ENCODE data around the gene FUT1. TPM values are rescaled to one million over a fixed set of nuclear protein-coding genes. Genes with fewer than 3 reads are reported as not detected.

FUT1 gene
- total and polyA plus RNA-seq, 9 of the 15 experiments (the other 6 are each of a cell fraction or from before 2014, with no cell fraction given): 2.3 to 18.5 (median 8.8) TPM

- peak; percentile 6; the same call in 1 of the 2 replicates for TF ChIP-seq REST (IDR thresholded peaks at IDR 0.05; ENCODE audit: borderline replicate concordance)
- TF ChIP-seq REST (CRISPR knock-in tag; IDR thresholded peaks at IDR 0.05; ENCODE audit: low read depth): no peak
- TF ChIP-seq MEIS2 (IDR thresholded peaks at IDR 0.05; ENCODE audit: partially characterized antibody): peak; percentile 96
- TF ChIP-seq TFAP4 (CRISPR knock-in tag; IDR thresholded peaks at IDR 0.05; ENCODE audit: borderline replicate concordance): peak; percentile 70; the same call in 1 of the 2 replicates
- TF ChIP-seq MAZ (CRISPR knock-in tag; conservative IDR thresholded peaks at IDR 0.05 in 1 of 2, IDR thresholded peaks at IDR 0.05 in 1 of 2): peak in 1 of 2 experiments; percentile 53; a peak in 2 of 4 replicates
- TF ChIP-seq RHOXF2B (CRISPR knock-in tag; conservative IDR thresholded peaks at IDR 0.05): no peak
- TF ChIP-seq TCFL5 (CRISPR knock-in tag; conservative IDR thresholded peaks at IDR 0.05): no peak
- TF ChIP-seq THRAP3 (IDR thresholded peaks at IDR 0.05; ENCODE audit: borderline replicate concordance): no peak
- peak; percentile 40 for TF ChIP-seq KDM5B (IDR thresholded peaks at IDR 0.05; ENCODE audit: insufficient replicate concordance, low read depth, low read length)
- TF ChIP-seq POLR2A (conservative IDR thresholded peaks at IDR 0.05): peak; percentile 39; the same call in 1 of the 2 replicates
- TF ChIP-seq POLR2G (IDR thresholded peaks at IDR 0.05; ENCODE audit: low read depth, low read length): peak; percentile 71
- TF ChIP-seq POLR2AphosphoS5 (IDR thresholded peaks at IDR 0.05; ENCODE audit: control insufficient read depth, insufficient read depth, low read depth, low read length): 0 out of 2 replicates have a peak, but pooled peaks have one; percentile 33
- TF ChIP-seq ELK3 (CRISPR knock-in tag; IDR thresholded peaks at IDR 0.05): no peak
- TF ChIP-seq ZBED1 (IDR thresholded peaks at IDR 0.05): no peak
- peak; percentile 56; the same call in 1 of the 2 replicates for TF ChIP-seq MTA3 (IDR thresholded peaks at IDR 0.05; ENCODE audit: borderline replicate concordance)
Observed at GRCh38 chr19:48713864-48714755, 38.3 kb downstream of the FUT1 start (continued).

Data from K562 (cell line).